HG03064 (cell line): ENCODE measurements around the gene PDE5A.
"Not testable (repeated sequence)": the region's sequence is repeated elsewhere in the genome, so short reads cannot be mapped to it uniquely, and the experiment has no call there.

Source experiments
- ATAC-seq: cut with Tn5 transposase; IDR thresholded peaks from one replicate; pipeline ENCODE4 v1.9.1; 2021; ENCODE audit warnings: low read depth; ENCODE audit not compliant: unreplicated experiment

The PDE5A gene

DNA sequence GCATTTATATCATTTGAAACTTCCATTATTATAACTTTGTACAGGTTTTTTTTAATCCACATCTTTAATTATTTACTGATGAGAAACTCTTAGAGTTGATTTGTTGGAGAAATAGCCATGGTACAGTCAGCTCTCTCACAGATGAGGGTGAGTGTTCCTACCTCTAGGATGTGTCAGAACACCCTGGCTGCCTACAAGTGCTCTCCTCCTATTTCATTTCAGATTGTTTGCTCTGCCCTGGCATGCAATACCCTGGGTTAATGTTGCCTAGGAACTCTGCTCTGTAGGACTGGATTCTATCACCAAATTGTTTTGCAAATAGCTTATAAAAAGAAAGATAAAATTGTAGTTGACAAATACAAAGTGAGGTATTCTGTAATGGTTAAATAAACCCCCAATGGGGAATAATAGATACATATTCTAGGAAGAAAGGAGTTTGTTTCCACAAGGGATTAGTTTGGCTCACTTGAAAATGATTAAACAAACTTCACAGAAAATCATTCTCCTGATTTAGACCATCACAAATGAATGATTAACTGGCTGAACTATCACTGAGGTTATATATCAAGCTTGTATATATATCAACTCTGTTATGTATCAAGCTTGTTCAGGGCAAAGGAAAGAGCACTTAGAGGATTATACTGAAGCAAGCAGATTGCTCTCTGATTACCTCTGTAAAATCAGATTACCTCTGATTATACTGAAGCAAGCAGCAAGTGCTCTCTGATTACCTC lies 150.0 kb downstream of the PDE5A start:
- no peak for ATAC-seq

DNA sequence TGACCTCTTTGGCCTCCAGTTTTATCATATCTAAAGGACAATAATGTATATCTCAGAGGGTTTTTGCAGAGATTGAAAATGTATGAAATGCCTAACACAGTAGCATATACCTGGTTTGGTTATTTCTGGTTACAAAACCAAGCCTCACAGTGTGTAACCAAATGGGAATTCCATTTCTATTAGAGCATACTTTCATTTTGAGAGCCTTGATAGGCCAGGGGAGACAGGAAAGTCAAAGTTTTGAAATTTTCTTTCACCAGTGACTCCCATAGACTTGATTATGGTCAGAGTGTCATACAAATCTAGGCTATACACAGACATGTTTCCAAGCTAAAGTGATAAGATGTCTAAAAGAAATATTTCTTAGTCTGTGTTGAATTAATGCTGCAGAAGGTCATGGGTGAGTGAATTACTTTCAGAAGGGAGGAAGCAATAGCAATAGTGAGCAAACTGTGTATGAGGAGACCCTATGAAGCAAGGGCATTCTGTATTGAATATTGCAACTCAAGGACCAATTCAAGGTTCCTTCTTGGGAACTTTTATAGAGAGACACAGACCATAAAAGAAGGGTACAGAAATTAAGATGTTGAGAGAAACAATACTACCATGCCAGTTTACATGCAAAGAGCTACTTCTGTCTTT lies 151.1 kb downstream of the PDE5A start:
- ATAC-seq: no peak

DNA sequence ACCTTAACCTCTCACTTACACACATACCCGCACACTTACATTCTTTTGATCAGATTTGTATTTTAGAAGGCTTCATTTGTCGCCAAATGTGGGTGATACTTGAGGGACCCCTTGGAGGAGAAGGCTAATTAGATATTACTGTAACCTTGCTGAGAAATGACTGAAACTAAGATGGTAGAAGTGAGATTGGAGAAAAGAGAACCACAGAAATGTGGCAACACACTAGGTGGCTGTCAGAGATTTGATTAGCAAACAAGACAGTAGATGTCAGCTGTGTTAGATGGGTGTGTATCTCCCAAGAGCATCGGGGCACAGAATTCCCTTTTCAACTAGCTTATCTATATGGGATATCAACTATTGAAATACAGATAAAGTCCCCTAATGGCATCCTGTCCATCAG lies 157.3 kb downstream of the PDE5A start:
- peak; percentile 54 for ATAC-seq

DNA sequence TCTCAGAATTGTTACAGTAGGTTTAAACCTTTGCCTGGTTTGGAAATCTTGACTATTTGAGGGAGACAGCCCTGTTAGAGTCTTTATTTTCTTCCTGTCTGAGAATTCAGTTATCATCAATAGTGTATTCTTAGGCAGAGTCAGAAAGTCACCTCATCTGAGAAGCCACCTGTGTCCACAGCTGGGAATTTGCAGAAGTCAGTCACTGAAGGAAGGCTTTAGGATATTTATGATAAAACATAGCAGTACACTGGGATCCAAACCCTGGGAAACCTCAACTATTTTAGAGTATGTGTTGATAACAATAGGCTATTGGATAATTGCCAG lies 157.9 kb downstream of the PDE5A start:
- peak; percentile 52 for ATAC-seq

DNA sequence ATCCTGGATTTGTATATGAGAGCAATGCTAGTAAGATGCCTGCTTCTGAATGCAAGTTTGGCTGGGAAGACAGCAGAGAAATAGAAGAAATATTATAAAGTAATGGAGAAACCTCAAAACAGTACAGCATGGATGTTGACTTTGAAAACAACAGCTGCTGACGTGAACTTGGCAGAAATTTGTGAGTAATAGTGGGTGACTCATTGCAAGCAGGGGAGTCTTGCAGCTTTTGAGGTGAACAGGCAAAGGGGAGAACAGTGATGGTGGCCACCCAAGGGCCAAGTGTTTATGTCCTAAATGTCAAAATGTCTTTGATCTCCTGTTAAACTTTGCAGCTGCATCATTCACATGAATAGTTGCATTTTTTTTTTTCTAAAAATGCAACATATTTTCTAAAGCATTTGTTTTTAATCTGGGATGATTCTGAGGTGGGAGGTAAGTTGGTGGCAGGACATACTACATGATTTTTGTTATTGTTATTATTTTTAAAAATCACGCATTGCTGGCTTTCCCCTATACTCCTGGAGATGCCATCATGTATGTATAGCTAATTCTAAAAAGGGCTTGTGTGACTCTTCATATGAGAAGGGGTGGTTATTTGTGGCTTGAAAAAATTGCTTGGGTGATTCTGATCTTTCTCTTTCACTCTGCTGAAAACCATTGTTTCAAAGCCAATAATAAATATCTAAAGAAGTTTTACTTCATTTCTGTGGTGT lies 158.4 kb downstream of the PDE5A start:
- peak; percentile 84 for ATAC-seq

DNA sequence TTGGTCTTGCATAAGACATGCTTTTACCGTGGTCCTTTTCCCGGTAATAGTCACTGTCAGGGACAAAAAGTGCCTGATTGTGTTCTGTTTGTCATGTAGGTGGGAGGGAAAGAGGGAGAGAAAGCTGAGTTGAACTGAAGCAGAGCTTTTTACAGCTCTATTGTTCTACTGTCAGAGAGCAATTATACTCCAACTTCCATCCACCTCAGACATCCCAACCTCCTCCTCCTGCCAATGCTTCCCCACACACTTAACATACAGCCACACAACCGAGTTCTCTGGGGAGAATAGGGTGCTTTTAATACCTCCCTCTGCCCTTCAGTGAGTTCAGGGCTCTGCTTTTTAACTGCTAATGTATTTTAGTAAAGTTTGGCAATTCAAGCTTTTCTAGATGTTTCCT lies 159.6 kb downstream of the PDE5A start:
- not testable (repeated sequence) for ATAC-seq

DNA sequence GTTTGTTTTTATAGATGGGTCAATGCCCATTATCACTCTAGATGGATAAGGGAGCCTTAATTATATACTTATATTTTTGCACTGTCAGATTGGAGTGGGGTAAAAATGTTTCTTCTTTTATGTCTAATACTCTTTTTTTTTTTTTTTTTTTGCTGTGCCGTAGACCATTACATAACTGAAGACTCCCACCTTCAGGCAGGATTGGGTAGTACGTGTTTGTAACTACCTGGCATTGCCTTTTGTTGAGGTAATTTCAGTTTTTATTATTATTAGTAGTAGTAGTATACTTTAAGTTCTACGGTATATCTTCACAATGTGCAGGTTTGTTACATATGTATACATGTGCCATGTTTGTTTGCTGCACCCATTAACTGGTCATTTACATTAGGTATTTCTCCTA lies 165.9 kb downstream of the PDE5A start:
- not testable (repeated sequence) for ATAC-seq

DNA sequence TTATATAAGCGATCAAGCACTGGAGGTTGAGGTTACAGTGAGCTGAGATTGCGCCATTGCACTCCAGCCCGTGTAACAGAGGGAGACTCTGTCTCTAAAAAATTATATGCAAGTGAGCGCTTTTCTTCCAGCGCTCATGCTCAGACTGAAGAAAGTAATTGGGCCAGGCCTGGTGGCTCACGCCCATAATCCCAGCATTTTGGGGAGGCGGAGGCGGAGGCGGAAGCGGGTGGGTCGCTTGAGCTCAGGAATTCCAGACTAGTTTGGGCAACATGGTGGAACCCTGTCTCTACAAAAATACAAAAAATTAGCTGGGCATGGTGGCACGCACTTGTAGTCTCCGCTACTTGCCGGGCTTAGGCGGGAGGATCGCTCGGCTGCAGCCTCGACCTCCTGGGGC lies 172.9 kb downstream of the PDE5A start:
- not testable (repeated sequence) for ATAC-seq

DNA sequence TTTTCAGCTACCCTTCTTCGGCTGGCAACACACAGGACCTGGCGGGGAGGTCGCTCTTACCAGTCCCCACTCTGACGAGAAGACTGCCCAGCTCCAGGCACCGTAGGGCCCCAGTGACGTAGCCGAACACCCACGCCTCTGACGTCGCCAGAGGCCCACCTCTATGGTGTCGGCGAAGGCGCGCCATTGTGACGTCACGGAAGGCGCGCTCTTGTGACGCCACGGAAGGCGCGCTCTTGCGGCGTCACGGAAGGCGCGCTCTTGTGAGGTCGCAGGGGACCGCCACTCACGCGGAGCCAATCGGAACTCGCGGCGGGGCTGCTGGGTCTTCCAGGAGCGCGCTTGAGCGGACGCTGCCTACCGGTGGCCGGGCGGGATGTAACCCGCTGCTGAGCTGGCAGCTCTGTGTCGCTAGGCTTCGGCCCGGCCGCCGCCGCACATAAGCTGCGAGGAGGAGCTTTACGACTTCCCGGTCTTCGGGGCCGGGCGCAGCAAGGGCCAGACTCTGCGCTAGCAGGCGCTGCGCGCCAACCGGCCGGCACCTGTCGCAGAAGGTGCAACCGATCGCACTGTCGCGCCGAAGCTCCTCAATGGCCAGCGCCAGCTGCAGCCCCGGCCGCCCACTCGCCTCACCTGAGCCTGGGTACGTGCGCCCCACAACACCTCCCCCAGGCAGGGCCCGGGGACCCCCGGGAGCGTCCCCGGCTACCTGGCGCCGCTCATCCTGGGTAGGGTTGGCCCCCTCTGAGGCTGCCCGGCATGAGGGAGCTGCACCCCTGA lies 173.9 kb downstream of the PDE5A start:
- ATAC-seq: peak; percentile 100

DNA sequence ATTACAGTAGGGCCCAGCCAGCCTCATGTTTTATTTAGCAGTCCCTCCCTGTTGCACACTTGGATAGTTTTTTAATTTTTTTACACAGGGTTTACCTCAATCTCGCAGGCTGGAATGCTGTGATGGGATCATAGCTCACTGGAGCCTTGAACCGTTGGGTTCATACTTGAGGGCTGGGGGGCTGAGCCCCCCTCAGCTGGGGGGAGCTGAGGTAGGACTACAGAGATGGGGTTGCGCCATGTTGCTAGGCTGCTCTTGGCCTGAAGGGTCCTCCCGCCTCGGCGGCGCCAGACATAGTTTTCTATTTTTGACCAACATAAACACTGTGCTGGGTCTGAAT lies 174.5 kb downstream of the PDE5A start:
- not testable (repeated sequence) for ATAC-seq

DNA sequence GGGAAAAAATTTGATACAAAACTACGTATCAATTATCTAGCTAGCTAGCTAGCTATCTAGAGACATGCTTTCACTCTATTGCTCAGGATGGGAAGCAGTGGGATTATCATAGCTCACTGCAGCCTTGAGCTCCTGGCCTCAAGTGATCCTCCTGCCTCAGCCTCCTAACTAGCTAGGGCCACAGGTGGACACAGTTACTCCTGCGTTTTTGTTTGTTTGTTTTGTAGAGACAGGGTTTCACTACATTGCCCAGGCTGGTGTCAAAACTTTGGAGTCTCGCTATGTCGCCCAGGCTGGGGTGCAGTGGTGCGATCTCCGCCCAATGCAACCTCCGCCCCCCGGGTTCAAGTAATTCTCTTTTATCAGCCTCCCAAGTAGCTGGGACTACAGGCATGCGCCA lies 175.3 kb downstream of the PDE5A start:
- ATAC-seq: not testable (repeated sequence)

DNA sequence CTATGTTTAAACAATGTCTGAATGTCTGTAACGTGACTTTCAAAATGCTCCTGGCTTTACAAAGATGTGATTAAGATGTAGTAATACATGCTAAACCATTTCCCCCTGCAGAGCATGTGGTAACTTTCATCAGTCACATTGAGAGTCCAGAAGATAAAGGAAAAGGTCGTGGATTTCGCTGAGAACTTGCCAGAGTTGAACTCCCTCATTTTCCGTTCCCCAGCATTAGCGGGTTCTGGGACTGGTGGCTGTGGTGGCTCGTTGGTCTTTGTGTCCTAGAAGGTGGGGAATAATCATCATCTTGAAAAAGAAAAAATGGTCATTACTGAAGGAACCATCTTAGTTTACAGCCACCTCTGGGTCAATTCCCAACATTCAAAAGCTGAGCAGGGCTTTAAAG lies 178.8 kb downstream of the PDE5A start:
- ATAC-seq: not testable (repeated sequence)
